Panc1 (cell line): Measurements from ENCODE around the gene PPP2R1B. TPM values are rescaled to one million over a fixed set of nuclear protein-coding genes. Genes with fewer than 3 reads are reported as not detected.

Source experiments
- ATAC-seq: fragments of 200-7000 bp; cut with Tn5 transposase; 2 replicates; pipeline ENCODE4 v1.9.1; 2020; ENCODE audit warnings: mild to moderate bottlenecking, moderate library complexity
- BruUV-seq: library from RNA; stranded (reverse); fragments of 400-500 nt; replicated peaks from 2 replicates; lab custom pipeline; 2021; lab: Mats Ljungman, UMichigan
- CTCF ChIA-PET: fragments of 300-600 bp; sonication (Branson Sonifier 250); formaldehyde crosslinking; loops from one replicate; lab custom pipeline; 2022; ENCODE audit warnings: antibody characterized with exemption; lab: Charles Lee
- POLR2A ChIA-PET: fragments of 300-600 bp; sonication (Branson Sonifier 250); formaldehyde crosslinking; loops from one replicate; lab custom pipeline; 2022; ENCODE audit warnings: antibody characterized with exemption; lab: Charles Lee
- DNase-seq: peaks from one replicate; pipeline ENCODE4 v3.0.0-alpha.2; 2010; ENCODE audit warnings: low read depth, low spot score
- H3K27ac ChIP-seq: 2 replicates; pipeline ENCODE4 v1.5.1; 2011; ENCODE audit warnings: mild to moderate bottlenecking, low read length, inconsistent platforms
- H3K27me3 ChIP-seq: fragments of 200-500 bp; sonication (Bioruptor generic); 2 replicates; pipeline ENCODE4 v1.6.0; 2014; ENCODE audit warnings: low read length, inconsistent platforms; ENCODE audit not compliant: control insufficient read depth, insufficient read depth
- H3K36me3 ChIP-seq: fragments of 200-500 bp; sonication (Bioruptor generic); 2 replicates; pipeline ENCODE4 v1.5.1; 2014; ENCODE audit warnings: inconsistent platforms, mild to moderate bottlenecking, low read length, moderate library complexity; ENCODE audit not compliant: control insufficient read depth, insufficient read depth
- H3K4me1 ChIP-seq: 2 replicates; pipeline ENCODE4 v1.5.1; 2011; ENCODE audit warnings: inconsistent platforms, mild to moderate bottlenecking, low read length, moderate library complexity; ENCODE audit not compliant: control insufficient read depth, insufficient read depth
- H3K4me3 ChIP-seq, 2 experiments: 2 replicates each; pipeline ENCODE4 v1.5.1; 2011 to 2012; ENCODE audit warnings: low read depth in 2 of 2, low read length in 2 of 2, mild to moderate bottlenecking in 2 of 2, inconsistent platforms in 1 of 2, moderate library complexity in 1 of 2
- H3K9me3 ChIP-seq: fragments of 200-500 bp; sonication (Bioruptor generic); 2 replicates; pipeline ENCODE4 v1.5.1; 2014; ENCODE audit warnings: low read depth, mild to moderate bottlenecking, inconsistent platforms, low read length, moderate library complexity; ENCODE audit not compliant: control insufficient read depth, insufficient read depth
- CTCF ChIP-seq: fragments of 450-650 bp; IDR thresholded peaks from 2 replicates; pipeline ENCODE4 v1.5.1; 2017; ENCODE audit warnings: mild to moderate bottlenecking
- POLR2AphosphoS5 ChIP-seq: IDR thresholded peaks from 2 replicates; pipeline ENCODE4 v1.6.1; 2012; ENCODE audit warnings: mild to moderate bottlenecking, low read depth, low read length, moderate library complexity
- REST ChIP-seq, 2 experiments: IDR thresholded peaks; 2 replicates each; pipeline ENCODE4 v1.6.1; 2011 to 2012; ENCODE audit warnings: low read depth in 2 of 2, control low read depth in 1 of 2, low read length in 1 of 2, mild to moderate bottlenecking in 1 of 2, moderate library complexity in 1 of 2; ENCODE audit not compliant: insufficient read depth in 1 of 2
- SIN3A ChIP-seq: IDR thresholded peaks from 2 replicates; pipeline ENCODE4 v1.6.1; 2012; ENCODE audit warnings: low read depth, mild to moderate bottlenecking, low read length, moderate library complexity, borderline replicate concordance; ENCODE audit not compliant: insufficient read depth
- TCF7L2 ChIP-seq: IDR thresholded peaks from 2 replicates; pipeline ENCODE4 v1.6.1; 2011; ENCODE audit warnings: mild to moderate bottlenecking, low read depth, low read length, inconsistent platforms
- in situ Hi-C: cut with HindIII; loops from 2 replicates; pipeline ENCODE4 v1.10.0; 2016; ENCODE audit warnings: low sequenced_read_pairs, low pct_unique_long_range_greater_than_20kb
- intact Hi-C: fragments of 100-400 bp; cut with micrococcal nuclease; formaldehyde crosslinking; loops from one replicate; pipeline ENCODE4 v1.10.0; 2022; ENCODE audit not compliant: unreplicated experiment
- total RNA-seq: library from RNA; stranded (reverse); gene quantifications from one replicate; pipeline ENCODE4 v1.2.1, GENCODE V29; 2021; ENCODE audit not compliant: unreplicated experiment

The PPP2R1B gene
- total RNA-seq, 1 experiment from 2014 or later: 57.7 TPM

GRCh38 chr11:111707691-111708067 lies 58.5 kb downstream of the PPP2R1B start:
- H3K36me3 ChIP-seq: peaks cover 3% of the 10 kb centered on the region; the same call in 1 of the 2 replicates
- DNase-seq: no peak
- intact Hi-C loops (no loop called here), in situ Hi-C loops (no loop called here)
- no peaks in the 10 kb centered on the region for H3K9me3 ChIP-seq
- no TSS peak for BruUV-seq
- H3K4me3 ChIP-seq: no peak overlapping the region
- no peak; the same call in 1 of the 2 replicates for ATAC-seq
- ChIA-PET CTCF (no interaction called here), POLR2A (no interaction called here)
- TF ChIP-seq REST (IDR thresholded peaks at IDR 0.05; ENCODE audit: insufficient read depth in 1 of 2, low read depth in 2 of 2, low read length in 1 of 2) (no peak), TCF7L2 (no peak), SIN3A (no peak), POLR2AphosphoS5 (no peak), CTCF (no peak)
- H3K27me3 ChIP-seq: no peaks in the 10 kb centered on the region
- H3K4me1 ChIP-seq: no peaks in the 10 kb centered on the region
- H3K27ac ChIP-seq: no peak overlapping the region

GRCh38 chr11:111707039-111707690 lies 59.0 kb downstream of the PPP2R1B start:
- no peaks in the 10 kb centered on the region for H3K4me1 ChIP-seq
- ChIA-PET CTCF (no interaction called here), POLR2A (no interaction called here)
- in situ Hi-C loops: no loop called here
- no peak for DNase-seq
- no peak for ATAC-seq
- H3K4me3 ChIP-seq: no peak overlapping the region
- intact Hi-C loops: no loop called here
- no peaks in the 10 kb centered on the region for H3K27me3 ChIP-seq
- BruUV-seq: no TSS peak
- peaks cover 3% of the 10 kb centered on the region; the same call in 1 of the 2 replicates for H3K36me3 ChIP-seq
- H3K27ac ChIP-seq: no peak overlapping the region
- no peak for TF ChIP-seq SIN3A
- no peak for TF ChIP-seq POLR2AphosphoS5
- TF ChIP-seq CTCF: no peak
- H3K9me3 ChIP-seq: no peaks in the 10 kb centered on the region
